HG02623 (cell line): ENCODE data around the gene DNAH1.

Experiments used
- ATAC-seq: cut with Tn5 transposase; IDR thresholded peaks from one replicate; pipeline ENCODE4 v1.9.1; 2021; ENCODE audit warnings: moderate library complexity; ENCODE audit not compliant: unreplicated experiment

The DNAH1 gene

DNA sequence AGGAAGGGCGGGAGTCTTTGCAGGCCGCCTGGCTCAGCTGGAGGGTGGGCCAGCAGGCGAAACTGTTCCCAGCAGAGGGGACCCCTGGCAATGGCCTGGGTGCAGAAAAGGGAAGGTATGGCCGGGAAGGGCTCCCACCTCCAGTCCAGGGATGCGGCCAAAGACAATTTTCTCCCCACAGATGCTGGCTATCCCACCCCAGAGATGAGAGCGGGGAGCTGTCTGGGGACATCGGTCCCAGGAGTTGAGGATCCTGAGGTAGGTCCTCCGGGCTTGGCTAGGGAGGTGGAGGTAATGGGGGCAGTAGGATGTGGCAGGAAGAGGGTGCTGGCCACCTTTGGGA lies 127.1 kb downstream of the DNAH1 start:
- no peak for ATAC-seq

DNA sequence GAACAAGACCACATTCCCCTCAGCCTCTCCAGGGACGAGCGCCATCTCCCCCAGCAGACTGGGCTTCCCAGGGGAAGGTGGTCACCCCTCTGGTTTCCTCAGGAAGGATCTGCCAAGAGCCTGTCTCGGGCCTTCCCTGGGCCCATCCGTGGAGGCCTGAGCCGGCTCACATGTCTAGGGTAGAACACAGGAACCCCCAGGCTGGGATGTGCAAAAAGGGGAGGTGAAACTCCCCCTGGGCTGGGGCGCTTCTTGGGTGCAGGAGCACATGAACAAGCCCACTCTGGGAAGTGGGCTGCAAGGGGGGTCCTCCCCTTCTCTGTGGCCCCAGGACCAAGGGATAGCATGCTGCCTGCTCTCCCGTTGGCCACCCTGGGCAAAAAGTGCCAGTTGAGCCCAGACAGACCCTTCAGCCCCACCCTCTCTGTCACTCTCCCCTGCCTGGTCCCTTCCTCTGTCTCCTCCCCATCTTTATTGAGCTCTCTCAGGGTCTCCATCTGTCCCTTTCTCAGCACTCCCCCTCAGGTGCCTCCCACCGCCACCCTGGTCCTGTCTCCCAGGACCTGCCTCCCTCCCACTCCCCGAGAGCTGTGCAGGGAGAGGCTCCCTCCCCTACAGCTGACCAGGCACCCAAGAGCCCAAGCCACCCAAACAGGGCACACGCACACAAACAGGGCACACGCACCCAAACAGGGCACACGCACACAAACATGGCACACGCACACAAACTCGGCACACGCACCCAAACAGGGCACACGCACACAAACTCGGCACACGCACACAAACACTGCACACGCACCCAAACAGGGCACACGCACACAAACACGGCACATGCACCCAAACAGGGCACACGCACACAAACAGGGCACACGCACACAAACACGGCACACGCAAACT lies 127.9 kb downstream of the DNAH1 start:
- no peak for ATAC-seq

DNA sequence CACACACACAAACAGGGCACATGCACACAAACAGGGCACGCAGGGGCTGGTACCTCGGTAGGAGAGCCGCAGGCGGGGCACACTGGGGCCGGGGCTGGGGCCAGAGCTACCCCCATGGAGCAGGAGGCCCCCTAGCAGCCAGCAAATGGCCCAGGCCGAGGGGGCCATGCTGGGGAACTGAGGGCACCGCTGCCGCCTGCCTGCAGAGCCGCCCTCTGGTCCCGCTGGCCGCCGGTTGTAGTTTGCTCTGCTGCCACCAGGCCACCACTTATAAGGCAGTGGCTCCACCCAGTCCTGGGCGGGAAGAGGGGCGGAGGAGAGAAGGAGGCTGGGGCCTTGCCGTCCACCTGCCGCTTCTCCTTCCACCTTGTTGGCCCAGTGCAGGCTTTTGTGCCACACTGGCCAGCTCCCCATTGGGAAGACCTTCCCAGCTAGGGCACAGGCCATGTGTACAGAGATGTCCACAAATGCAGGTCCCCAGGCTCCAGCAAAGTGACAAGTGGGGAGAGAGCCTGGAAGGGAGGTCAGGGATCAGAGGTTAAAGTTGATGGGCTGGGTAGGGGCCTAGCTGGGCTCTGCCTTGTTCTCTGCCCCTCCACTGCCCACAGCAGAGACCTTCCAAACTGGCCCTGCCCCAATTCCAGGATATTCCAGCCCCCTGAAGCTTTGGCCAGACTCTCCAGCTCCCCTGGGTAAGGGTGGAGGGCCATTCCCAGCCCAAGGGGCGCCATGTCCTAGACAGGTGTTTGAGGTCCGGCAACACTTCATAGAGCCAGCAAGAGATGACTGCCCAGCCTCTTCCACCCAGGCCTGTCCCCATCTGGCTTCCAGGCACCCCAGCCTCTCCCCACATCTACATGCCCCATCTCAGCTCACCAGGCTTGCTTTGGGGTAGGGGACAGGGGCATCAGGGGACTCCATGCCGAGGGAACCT lies 129.0 kb downstream of the DNAH1 start, which contains the start of gene SEMA3G:
TSS of gene SEMA3G (minus strand) at position 244 of the 934 bp plus-strand sequence. CDS start at position 168, 76 bp downstream.
- peak; percentile 88 for ATAC-seq

DNA sequence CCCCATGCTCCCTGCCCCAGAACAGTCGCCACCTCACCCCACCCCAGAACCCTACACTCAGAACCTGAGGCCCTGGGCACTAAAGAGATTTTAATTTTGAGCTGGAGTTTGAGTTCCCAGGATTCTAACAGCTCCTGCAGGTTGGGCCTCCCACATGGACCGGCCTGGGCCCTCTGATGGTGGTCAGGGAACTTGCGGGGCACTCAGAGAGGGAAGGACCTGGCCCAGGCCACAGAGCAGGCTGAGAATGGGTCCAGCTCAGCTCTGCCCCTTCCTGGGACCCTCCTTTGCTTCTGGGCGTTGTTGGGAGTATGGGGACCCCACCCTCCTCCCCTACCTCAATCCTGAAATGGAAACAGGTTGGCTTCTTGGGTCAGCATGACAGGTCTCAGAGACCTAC lies 129.9 kb downstream of the DNAH1 start:
- ATAC-seq, result no peak

DNA sequence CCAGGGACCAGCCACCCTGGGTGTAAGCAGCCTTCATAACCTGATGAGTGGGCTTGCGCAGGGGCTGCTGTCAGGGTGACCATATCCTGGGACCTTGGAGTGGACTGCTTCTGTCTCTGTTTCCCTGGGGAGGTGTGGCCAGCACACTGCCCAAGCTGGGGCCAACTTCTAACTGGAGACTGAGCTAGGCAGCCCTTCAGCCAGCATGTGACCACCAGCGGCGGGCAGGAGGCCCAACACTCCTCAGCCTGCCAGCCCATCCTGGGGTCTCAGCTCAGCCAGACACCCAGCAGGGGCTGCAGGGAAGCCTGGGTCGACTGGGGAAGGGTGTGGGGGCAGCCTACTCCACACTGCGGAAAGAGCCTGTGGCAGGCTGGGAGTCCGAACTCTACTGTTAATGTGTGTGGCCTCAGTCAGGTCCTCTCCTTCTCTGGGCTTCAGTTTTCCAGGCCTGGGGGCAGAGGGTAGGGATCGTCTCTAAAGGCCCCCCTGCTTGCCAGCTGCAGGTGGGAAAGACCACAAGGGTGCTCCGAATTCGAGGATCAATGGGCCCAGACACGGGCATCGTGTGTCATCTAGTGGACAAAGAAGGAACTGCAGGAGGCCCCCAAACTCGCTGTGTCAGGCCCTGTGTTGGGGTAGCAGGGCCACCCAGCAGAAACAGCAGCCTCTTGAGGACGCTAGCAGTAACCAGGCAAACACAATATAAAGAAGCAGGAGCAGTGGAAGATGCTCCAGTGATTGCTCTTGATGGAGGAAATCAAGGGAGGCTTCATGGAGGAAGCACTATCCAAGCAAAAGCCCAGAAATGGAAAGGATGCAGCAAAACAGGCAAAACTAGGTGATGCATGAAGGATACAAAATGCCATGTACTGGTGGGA lies 130.8 kb downstream of the DNAH1 start:
- no peak for ATAC-seq

DNA sequence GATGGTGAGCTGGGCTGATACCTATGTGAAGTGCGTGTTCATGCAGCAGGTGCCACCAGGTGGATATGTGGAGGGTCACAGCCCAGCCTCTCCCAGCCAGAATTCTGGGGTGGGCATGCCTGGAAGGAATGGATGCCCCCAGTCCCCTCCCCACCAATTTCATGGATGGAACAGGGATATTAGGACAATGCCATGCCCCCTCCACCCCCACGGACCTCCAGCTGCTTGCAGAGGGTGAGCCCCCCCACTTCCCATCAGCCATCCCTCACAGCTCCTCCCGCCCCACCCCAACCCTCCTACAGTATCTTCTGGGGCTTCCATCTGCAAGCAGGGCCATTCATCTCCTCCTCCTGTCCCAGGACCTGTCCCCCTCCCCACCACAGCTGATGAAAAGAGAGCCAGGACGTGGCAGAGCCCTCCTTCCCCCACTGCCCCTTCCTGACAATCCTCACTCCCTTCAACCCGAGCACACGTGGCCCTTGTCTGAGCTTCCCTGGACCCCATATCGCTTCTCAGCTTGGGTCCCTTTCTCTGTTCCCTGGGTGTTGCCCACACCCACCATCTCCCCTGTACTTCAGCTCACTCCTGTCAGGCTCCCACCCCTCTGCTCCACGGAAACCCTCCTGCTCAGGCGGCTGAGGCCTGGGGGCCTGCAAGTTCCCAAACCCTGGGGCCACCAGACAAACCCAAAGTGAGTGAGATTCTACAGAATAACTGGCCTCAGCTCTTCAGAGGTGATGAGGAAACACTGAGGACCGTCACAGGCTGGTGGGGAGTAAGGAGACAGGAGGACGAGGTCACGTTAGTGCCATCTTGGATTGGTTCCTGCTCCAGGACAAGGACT lies 131.6 kb downstream of the DNAH1 start:
- ATAC-seq, result no peak
